A549 (cell line): Measurements from ENCODE around the gene TNFSF11.

Experiments used
- BHLHE40 ChIP-seq: IDR thresholded peaks from 2 replicates; pipeline ENCODE4 v1.6.1; 2012; ENCODE audit warnings: low read depth, low read length, inconsistent platforms
- CTCF ChIP-seq: fragments of >200 bp; sonication (Bioruptor Twin); formaldehyde crosslinking; IDR thresholded peaks from 3 replicates; pipeline ENCODE4 v1.5.1; 2016
- HEYL ChIP-seq: fragments of 250-450 bp; sonication (Bioruptor Pico); IDR thresholded peaks from 2 replicates; pipeline ENCODE4 v1.8.0; 2021; ENCODE audit warnings: mild to moderate bottlenecking, moderate library complexity
- KDM5A ChIP-seq: fragments of 200-600 bp; sonication (generic); IDR thresholded peaks from 2 replicates; pipeline ENCODE4 v1.6.1; 2016; ENCODE audit warnings: antibody characterized with exemption, mild to moderate bottlenecking
- POLR2AphosphoS2 ChIP-seq: conservative IDR thresholded peaks from 2 replicates; pipeline ENCODE4 v1.6.1; 2012; ENCODE audit warnings: low read length, improper control_type of control experiment, inconsistent platforms
- RAD21 ChIP-seq, 2 experiments: fragments of >200 bp in 1 of 2; sonication (Bioruptor Twin) in 1 of 2; formaldehyde crosslinking in 1 of 2; IDR thresholded peaks in 1 of 2; conservative IDR thresholded peaks in 1 of 2; 2 replicates in 1 of 2; 3 replicates in 1 of 2; pipeline ENCODE4 v1.6.1; 2012 to 2018; ENCODE audit warnings: inconsistent platforms in 1 of 2
- REST ChIP-seq: fragments of 200-600 bp; sonication (generic); IDR thresholded peaks from 2 replicates; pipeline ENCODE4 v1.6.1; 2016; ENCODE audit warnings: antibody characterized with exemption, mild to moderate bottlenecking, moderate library complexity
- RFX5 ChIP-seq: fragments of 450-650 bp; IDR thresholded peaks from 2 replicates; pipeline ENCODE4 v1.7.1; 2014; ENCODE audit warnings: antibody characterized with exemption, mild to moderate bottlenecking, moderate library complexity
- SMC3 ChIP-seq: fragments of >200 bp; sonication (Bioruptor Twin); formaldehyde crosslinking; IDR thresholded peaks from 3 replicates; pipeline ENCODE4 v1.6.1; 2018; ENCODE audit warnings: inconsistent platforms
- ZC3H11A ChIP-seq: fragments of 450-650 bp; IDR thresholded peaks from 2 replicates; pipeline ENCODE4 v1.6.1; 2014; ENCODE audit warnings: antibody characterized with exemption, mild to moderate bottlenecking

- TF ChIP-seq CTCF: no peak
- no peak for TF ChIP-seq HEYL (CRISPR knock-in tag)
- TF ChIP-seq RAD21 (conservative IDR thresholded peaks at IDR 0.05 in 1 of 2, IDR thresholded peaks at IDR 0.05 in 1 of 2): no peak
- no peak for TF ChIP-seq ZC3H11A
- TF ChIP-seq RFX5: no peak
- no peak for TF ChIP-seq POLR2AphosphoS2
- no peak for TF ChIP-seq BHLHE40
- TF ChIP-seq REST: no peak
- no peak for TF ChIP-seq SMC3
- no peak for TF ChIP-seq KDM5A
Measured at GRCh38 chr13:42525035-42525504, 48.9 kb upstream of the TNFSF11 start.
